ACC112 (cell line): ENCODE results near the gene FBXO2.
"Not testable (repeated sequence)": the region's sequence is repeated elsewhere in the genome, so short reads cannot be mapped to it uniquely, and the experiment has no call there.

ENCODE experiments used
- H2AFZ ChIP-seq: fragments of 200-600 bp; sonication (generic); one replicate; pipeline ENCODE4 v1.6.0; 2017; ENCODE audit warnings: antibody characterized with exemption, low read length; ENCODE audit not compliant: unreplicated experiment
- H3K27ac ChIP-seq: fragments of 200-600 bp; sonication (generic); 2 replicates; pipeline ENCODE4 v1.5.1; 2014; ENCODE audit warnings: low read depth, mild to moderate bottlenecking, antibody characterized with exemption, low read length, moderate library complexity
- H3K27me3 ChIP-seq: fragments of 200-600 bp; sonication (generic); 2 replicates; pipeline ENCODE4 v1.6.1; 2014; ENCODE audit warnings: mild to moderate bottlenecking, antibody characterized with exemption, low read length, moderate library complexity, mixed read lengths; ENCODE audit not compliant: insufficient read depth
- H3K36me3 ChIP-seq: fragments of 200-600 bp; sonication (generic); 2 replicates; pipeline ENCODE4 v1.6.1; 2016; ENCODE audit warnings: mild to moderate bottlenecking, antibody characterized with exemption, low read length, moderate library complexity, mixed read lengths; ENCODE audit not compliant: insufficient read depth
- H3K4me1 ChIP-seq: fragments of 200-600 bp; sonication (generic); one replicate; pipeline ENCODE4 v1.6.1; 2016; ENCODE audit warnings: low read length, mixed read lengths; ENCODE audit not compliant: insufficient read depth, unreplicated experiment, control insufficient read depth
- H3K4me3 ChIP-seq: fragments of 200-600 bp; sonication (generic); 2 replicates; pipeline ENCODE4 v1.5.1; 2014; ENCODE audit warnings: mild to moderate bottlenecking, low read depth, low read length
- H3K79me2 ChIP-seq: fragments of 200-600 bp; sonication (generic); one replicate; pipeline ENCODE4 v1.6.0; 2016; ENCODE audit warnings: low read length; ENCODE audit not compliant: control insufficient read depth, unreplicated experiment, insufficient read depth

FBXO2 gene

DNA sequence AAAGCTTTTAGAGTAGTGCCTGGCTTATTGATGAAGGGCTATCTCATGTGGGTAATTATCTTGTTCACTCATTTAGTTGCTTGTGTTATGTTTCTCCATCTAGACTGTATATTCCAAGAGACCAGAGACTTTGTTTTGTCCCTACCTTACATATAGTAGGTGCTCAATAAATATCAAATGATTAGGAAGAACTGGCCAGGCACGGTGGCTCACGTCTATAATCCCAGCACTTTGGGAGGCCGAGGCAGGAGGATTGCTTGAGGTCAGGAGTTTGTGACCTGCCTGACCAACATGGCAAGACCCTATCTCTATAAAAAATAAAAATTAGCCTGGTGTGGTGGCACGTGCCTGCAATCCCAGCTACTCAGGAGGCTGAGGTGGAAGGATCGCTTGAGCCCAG is 9.0 kb downstream of the FBXO2 start:
- Histone ChIP-seq H3K27me3 (peaks cover 20% of the 10 kb centered on the region), H3K4me3 (no peak overlapping the region), H3K27ac (no peak overlapping the region), H3K36me3 (no peaks in the 10 kb centered on the region), H3K79me2 (no peaks in the 10 kb centered on the region), H3K4me1 (no peaks in the 10 kb centered on the region), H2AFZ (no peak overlapping the region)

DNA sequence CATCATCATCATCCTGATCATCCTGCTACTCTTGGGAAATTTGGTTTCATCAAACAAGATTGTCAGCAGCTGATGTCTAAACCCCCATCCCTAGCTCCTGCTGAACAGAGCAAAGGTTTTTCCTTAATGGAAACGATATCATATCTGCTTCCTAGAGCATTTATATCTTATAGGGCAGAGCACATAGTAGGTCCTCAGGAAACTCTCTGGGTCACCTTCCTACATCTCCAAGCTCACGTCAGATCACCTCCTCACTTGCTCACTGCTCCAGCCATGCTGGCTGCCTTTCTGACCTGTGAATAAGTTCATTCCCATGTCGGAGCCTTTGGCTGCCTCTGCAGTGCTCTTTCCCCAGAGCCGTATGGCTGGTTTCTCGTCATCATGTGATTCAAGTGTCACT is 10.4 kb downstream of the FBXO2 start:
- Histone ChIP-seq H3K4me1 (no peaks in the 10 kb centered on the region), H3K27ac (no peak overlapping the region), H3K36me3 (no peaks in the 10 kb centered on the region), H3K79me2 (no peaks in the 10 kb centered on the region), H3K4me3 (no peak overlapping the region), H2AFZ (no peak overlapping the region), H3K27me3 (peaks cover 28% of the 10 kb centered on the region)

DNA sequence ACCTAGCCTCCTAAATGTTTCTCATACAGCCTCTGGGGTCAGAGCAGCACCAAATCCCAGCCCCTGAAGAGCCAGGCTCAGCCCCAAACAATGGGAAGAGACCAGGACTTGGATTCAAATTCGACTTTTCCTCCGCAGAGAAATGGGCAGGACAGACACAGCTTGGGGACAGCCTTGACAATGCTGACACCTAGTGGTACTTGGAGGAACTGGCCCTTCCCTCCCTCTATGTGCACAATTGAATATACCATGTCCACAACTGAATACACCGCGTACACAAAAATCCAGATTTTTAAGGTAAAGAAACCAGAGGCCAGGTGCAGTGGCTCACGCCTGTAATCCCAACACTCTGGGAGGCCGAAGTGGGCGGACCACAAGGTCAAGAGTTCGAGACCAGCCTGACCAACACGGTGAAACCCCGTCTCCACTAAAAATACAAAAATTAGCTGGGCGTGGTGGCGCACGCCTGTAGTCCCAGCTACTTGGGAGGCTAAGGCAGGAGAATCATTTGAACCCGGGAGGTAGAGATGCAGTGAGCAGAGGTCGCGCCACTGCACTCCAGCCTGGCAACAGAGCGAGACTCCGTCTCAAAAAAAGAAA is 11.7 kb downstream of the FBXO2 start:
- peaks cover 39% of the 10 kb centered on the region for H3K27me3 ChIP-seq
- not testable (repeated sequence) for H3K4me1 ChIP-seq, H3K36me3 ChIP-seq, H3K4me3 ChIP-seq, H2AFZ ChIP-seq, H3K79me2 ChIP-seq, H3K27ac ChIP-seq

DNA sequence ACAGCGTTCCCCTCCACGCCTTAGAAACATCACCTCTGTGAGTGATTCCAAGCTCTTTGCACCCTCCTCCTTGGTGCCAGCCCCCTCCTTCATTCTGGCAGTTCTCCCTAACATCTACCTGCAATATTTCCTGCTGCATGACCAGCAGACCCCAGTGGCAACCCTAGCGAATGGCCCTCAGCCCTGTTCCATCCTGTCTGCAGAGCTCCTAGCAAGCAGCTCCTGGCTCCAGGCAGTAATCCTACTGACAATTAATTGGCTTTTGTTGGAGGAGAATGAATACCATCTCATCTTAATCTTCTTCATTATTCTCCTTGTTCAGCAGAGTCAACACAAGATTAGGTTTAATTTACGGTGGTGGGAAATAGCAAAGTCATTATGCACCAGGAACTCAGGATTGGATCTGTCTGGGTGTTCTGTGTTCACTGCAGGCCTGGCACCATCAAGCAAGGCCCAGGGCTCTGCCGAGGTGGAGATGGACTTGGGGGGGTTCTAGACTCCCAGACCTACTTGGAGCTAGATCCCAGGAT is 12.4 kb downstream of the FBXO2 start:
- Histone ChIP-seq H3K36me3 (no peaks in the 10 kb centered on the region), H3K27ac (no peak overlapping the region), H3K4me1 (no peaks in the 10 kb centered on the region), H3K79me2 (no peaks in the 10 kb centered on the region), H3K27me3 (peaks cover 45% of the 10 kb centered on the region), H3K4me3 (no peak overlapping the region), H2AFZ (no peak overlapping the region)

DNA sequence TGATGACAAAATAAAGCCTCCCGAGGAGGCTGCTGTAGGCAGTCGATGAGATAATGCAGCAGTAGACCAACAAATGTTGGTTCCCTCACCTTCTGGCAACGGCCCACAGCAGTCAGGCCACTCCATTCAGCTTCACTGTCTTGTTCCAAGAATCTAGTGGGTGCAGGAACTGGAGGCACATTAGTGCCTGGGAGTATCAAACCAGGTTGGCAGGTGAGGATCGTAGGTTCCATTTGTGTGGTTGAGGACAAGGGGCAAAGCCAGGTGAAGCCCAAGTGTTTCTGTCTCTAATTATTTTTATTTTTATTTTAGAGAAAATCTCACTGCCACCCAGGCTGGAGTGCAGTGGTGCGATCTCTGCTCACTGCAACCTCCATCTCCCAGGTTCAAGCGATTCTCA is 13.3 kb downstream of the FBXO2 start:
- Histone ChIP-seq H3K79me2 (no peaks in the 10 kb centered on the region), H3K4me1 (no peaks in the 10 kb centered on the region), H3K27ac (no peak overlapping the region), H3K27me3 (peaks cover 54% of the 10 kb centered on the region), H3K36me3 (no peaks in the 10 kb centered on the region), H2AFZ (no peak overlapping the region), H3K4me3 (no peak overlapping the region)

DNA sequence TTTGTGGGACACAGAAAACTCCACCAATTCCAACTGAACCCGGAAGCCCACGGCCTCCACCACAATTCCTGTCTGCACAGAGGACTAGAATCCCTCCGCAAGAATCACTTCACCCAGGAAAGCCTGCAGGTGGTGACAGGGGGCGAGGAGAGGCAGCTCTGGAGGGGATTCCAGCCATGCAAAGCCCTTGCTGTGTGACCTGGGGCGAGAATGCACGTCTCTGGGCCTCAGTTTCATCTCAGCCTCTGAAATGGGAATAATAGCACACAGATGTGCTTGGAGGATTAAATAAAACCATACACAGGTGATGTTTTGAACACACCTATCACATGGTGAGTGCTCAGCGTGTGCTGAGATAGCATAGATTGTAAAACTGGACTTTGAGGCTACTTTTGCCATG is 14.1 kb downstream of the FBXO2 start:
- no peak overlapping the region for H3K4me3 ChIP-seq
- no peak overlapping the region for H2AFZ ChIP-seq
- H3K4me1 ChIP-seq, result no peaks in the 10 kb centered on the region
- H3K27me3 ChIP-seq, result peaks cover 54% of the 10 kb centered on the region
- H3K27ac ChIP-seq, result no peak overlapping the region
- no peaks in the 10 kb centered on the region for H3K36me3 ChIP-seq
- H3K79me2 ChIP-seq, result no peaks in the 10 kb centered on the region

DNA sequence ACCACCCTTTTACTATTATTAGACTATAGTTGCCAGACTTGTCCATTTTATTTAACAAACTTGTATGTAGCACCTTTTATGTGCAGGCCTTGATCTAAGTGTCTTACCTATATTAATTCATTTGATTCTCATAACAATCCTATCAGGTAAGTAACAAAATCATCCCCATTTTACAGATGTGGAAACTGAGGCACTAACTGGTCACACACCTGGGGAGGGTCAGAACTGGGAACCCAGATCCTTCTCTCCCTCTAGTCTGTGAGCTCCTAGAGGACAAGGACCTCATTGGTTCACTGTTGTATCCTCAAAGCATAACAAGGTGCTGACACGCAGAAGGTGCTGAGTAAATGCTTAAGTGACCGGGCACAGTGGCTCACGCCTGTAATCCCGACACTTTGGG is 14.9 kb downstream of the FBXO2 start:
- H3K4me1 ChIP-seq, result no peaks in the 10 kb centered on the region
- H3K27ac ChIP-seq, result no peak overlapping the region
- H3K79me2 ChIP-seq, result no peaks in the 10 kb centered on the region
- H3K36me3 ChIP-seq, result no peaks in the 10 kb centered on the region
- peaks cover 61% of the 10 kb centered on the region for H3K27me3 ChIP-seq
- no peak overlapping the region for H2AFZ ChIP-seq
- H3K4me3 ChIP-seq, result no peak overlapping the region

DNA sequence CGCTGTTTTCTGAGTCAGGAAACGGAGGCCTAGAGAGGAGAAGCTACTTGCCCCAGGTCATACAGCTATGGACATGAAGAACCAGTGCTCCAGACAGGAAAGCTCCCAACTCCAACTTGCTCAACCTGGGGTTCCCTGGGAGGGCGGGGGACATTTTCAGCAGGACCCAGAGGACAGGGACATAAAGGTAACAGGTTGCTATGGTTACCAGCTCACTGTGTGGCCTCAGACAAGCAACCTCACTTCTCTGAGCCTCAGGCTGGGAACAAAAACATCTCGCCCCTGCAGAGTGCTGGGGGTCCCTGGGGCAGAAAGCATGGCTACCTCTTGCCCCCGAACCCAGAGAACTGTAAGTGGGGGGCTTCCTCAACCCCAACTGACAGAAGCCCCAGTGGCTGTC is 16.1 kb downstream of the FBXO2 start:
- H3K79me2 ChIP-seq, result no peaks in the 10 kb centered on the region
- no peaks in the 10 kb centered on the region for H3K36me3 ChIP-seq
- H2AFZ ChIP-seq, result no peak overlapping the region
- no peaks in the 10 kb centered on the region for H3K4me1 ChIP-seq
- H3K4me3 ChIP-seq, result no peak overlapping the region
- H3K27ac ChIP-seq, result no peak overlapping the region
- H3K27me3 ChIP-seq, result peaks cover 64% of the 10 kb centered on the region

DNA sequence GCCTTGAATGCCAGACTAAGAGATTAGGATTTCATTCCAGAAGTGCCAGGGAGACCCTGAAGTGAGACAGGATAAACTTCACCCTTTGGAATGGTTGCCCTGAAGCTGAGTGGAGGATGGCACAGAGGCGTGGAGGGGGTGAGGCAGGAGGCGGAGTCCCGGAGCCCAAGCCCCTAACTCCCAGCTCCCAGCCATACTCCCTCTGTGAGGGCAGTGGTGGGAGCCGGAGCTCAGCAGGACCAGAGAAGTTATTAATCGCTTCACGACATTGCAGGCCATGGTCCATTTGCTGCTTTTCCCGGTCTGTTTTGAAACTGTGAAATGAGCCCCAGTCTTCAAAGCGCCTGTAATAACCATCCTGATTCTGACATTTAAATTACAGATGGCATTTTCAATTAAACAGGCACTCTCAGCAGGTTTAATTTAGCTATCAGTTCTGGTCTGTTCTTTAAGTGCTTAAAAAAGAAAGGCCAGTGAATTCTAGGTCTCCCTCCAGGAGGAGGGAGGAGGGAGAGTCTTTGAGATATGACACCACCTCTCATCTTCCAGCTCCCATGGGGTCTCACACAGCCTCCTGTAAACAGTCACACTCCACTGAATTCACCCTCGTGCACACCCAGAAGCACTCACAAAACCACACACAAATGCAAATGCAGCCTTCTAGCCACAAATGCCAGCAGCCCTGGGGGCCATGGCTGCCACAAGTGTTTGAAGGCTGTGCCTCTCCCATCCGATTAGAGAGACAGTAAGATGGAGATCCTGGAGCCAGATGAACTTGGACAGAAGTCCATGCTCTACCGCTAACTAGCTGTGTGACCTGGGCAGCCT is 19.6 kb downstream of the FBXO2 start:
- peaks cover 80% of the 10 kb centered on the region for H3K27me3 ChIP-seq
- no peak overlapping the region for H3K27ac ChIP-seq
- no peak overlapping the region for H3K4me3 ChIP-seq
- H3K79me2 ChIP-seq, result no peaks in the 10 kb centered on the region
- no peaks in the 10 kb centered on the region for H3K36me3 ChIP-seq
- no peaks in the 10 kb centered on the region for H3K4me1 ChIP-seq
- no peak overlapping the region for H2AFZ ChIP-seq

DNA sequence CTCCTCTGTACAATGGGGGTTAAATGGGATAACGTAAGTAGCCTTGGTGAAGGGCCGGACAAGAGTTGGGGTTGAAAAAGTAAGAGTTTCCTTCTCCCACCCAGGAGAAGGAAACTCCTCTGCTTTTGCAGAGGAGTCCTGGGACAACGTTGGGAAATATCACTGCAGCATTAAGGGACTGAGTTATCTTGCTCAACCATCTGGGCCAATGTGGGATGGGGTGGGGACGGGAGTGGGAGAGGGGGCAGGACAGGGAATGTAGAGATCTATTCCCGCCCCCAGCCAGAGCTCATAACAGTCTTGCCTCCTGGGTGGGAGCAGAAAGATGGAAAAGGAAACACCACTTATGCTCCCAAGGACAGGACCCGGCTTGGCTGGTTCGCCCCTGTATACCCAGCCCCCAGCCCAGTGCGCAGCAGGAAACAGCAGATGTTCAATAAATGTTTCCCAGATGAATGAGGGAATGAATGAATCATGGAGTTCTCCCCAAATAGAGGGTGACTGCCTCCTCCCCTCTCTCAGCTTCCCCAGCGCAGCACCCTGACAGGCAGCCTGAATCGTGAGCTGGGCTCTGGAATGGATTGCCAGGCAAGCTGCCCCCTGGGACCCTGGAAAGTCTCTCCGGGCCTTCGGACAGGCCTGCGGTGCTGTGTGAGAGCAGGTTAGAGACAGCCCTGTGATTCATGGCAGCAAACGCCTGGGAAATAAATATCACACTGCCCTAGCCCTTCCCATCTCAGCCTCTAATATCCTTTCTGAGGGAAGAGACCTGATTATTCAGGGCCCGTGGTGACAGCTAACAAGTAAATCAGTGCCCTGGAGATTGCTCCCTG is 24.8 kb downstream of the FBXO2 start:
- no peak overlapping the region for H3K27ac ChIP-seq

More for the DNA sequence above, 24.8 kb downstream of the FBXO2 start:
- Histone ChIP-seq H3K4me3 (no peak overlapping the region), H3K79me2 (no peaks in the 10 kb centered on the region), H3K27me3 (peaks cover 82% of the 10 kb centered on the region), H3K4me1 (no peaks in the 10 kb centered on the region), H2AFZ (no peak overlapping the region), H3K36me3 (no peaks in the 10 kb centered on the region)
